Vagina (tissue), 2 donors: Measurements from ENCODE around the gene UBTD2.

Source experiments
- POLR2A ChIP-seq, 2 donors: fragments of 450-650 bp; IDR thresholded peaks; one replicate each; pipeline ENCODE4 v1.6.1; 2017; ENCODE audit warnings: antibody characterized with exemption in 2 of 2, mild to moderate bottlenecking in 2 of 2, moderate library complexity in 2 of 2
- POLR2AphosphoS5 ChIP-seq, 2 donors: sonication (generic); formaldehyde crosslinking; IDR thresholded peaks; one replicate each; pipeline ENCODE4 v1.9.0; 2017; ENCODE audit warnings: antibody characterized with exemption in 2 of 2, mild to moderate bottlenecking in 2 of 2, low read depth in 1 of 2; ENCODE audit not compliant: insufficient read depth in 1 of 2

- TF ChIP-seq POLR2AphosphoS5 (IDR thresholded peaks at IDR 0.05; ENCODE audit: insufficient read depth in 1 of 2, low read depth in 1 of 2) (no peak), POLR2A (IDR thresholded peaks at IDR 0.05) (no peak)
Observed at GRCh38 chr5:172188893-172189692, 94.5 kb downstream of the UBTD2 start.
